ENCODE results near the gene CASP5. TPM values are rescaled to one million over a fixed set of nuclear protein-coding genes. Genes with fewer than 3 reads are reported as not detected.
"Not testable (repeated sequence)": the region's sequence is repeated elsewhere in the genome, so short reads cannot be mapped to it uniquely, and the experiment has no call there.

CASP5 gene
- polyA plus RNA-seq, 2 of the 4 experiments (the other 2 are of a cell fraction): not detected

DNA sequence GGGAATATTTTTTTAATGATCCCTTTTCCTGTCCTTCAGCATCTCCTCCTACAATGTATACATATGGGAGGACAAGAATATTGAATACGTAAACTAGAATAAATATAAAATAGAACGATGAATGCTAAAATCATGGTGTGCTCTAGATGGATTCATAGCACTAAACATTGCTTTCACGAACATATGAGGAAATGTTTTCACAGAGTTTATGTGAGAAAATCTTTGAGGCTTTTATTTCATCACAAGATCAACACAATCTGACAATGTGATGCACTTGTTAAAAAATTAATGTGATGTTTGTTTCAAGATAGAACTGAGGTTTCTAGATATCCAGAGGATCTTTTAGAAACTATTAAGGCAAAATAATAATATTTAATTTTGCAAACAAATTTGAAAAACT lies 19.2 kb upstream of the CASP5 start:
- ChIA-PET CTCF (no interaction called here), POLR2A (no interaction called here)
- TF ChIP-seq SMC3 (IDR thresholded peaks at IDR 0.05): no peak
- 83% methylated on average over 3 of the region's 3 CpGs for WGBS (ENCODE audit: missing lambda C conversion rate)
- Histone ChIP-seq H3K4me3 (no peak overlapping the region), H3K4me1 (peaks cover 7% of the 10 kb centered on the region), H3K27ac (no peak overlapping the region), H3K4me2 (no peak overlapping the region), H3K9me3 (no peaks in the 10 kb centered on the region; the same call in 2 of the 3 replicates)
- FAIRE-seq (no peak), DNase-seq (ENCODE audit: low read depth in 1 of 2, low spot score in 1 of 2) (no peak), ATAC-seq (no peak)

DNA sequence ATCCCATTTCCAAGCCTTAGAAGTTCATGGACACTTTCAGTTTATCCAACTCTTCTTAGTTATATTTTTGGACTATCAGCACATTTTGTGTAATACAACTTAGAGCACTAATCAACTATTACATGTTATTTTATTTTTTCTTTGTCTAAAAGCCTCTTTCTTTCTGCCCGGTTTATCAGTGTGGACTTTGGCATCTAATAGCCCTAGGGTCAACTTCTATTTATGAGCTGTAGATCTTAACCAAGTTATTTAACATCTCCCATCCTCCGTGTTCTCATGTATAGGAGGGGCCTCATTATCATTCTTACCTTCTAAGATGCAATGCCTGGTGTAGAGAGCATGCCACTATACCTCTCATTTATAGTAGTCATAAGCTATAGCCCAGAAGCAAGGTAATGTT lies 17.7 kb upstream of the CASP5 start:
- no peak for FAIRE-seq
- H3K4me3 ChIP-seq: no peak overlapping the region
- CTCF ChIA-PET: no interaction called here
- no peak overlapping the region for H3K4me2 ChIP-seq
- H3K9me3 ChIP-seq: no peaks in the 10 kb centered on the region; the same call in 2 of the 3 replicates
- no peaks in the 10 kb centered on the region for H3K4me1 ChIP-seq
- H3K27ac ChIP-seq: no peak overlapping the region
- 60% methylated on average over 2 of the region's 2 CpGs for WGBS (ENCODE audit: missing lambda C conversion rate)
- no peak for ATAC-seq
- POLR2A ChIA-PET: no interaction called here
- no peak for TF ChIP-seq GATA3 (IDR thresholded peaks at IDR 0.05; ENCODE audit: borderline replicate concordance)
- TF ChIP-seq POLR2A (IDR thresholded peaks at IDR 0.05; ENCODE audit: low read length): no peak
- no peak for TF ChIP-seq ZFP36 (IDR thresholded peaks at IDR 0.05; ENCODE audit: borderline replicate concordance, partially characterized antibody)
- no peak for TF ChIP-seq PHF8 (IDR thresholded peaks at IDR 0.05; ENCODE audit: borderline replicate concordance, low read depth)
- TF ChIP-seq EHF (CRISPR knock-in tag; IDR thresholded peaks at IDR 0.05): no peak
- TF ChIP-seq ZSCAN20 (CRISPR knock-in tag; IDR thresholded peaks at IDR 0.05): no peak
- TF ChIP-seq POLR2AphosphoS2 (conservative IDR thresholded peaks at IDR 0.05; ENCODE audit: low read length): no peak
- TF ChIP-seq, protein P1, sequence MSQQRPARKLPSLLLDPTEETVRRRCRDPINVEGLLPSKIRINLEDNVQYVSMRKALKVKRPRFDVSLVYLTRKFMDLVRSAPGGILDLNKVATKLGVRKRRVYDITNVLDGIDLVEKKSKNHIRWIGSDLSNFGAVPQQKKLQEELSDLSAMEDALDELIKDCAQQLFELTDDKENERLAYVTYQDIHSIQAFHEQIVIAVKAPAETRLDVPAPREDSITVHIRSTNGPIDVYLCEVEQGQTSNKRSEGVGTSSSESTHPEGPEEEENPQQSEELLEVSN (IDR thresholded peaks at IDR 0.05; ENCODE audit: borderline replicate concordance, low read depth): no peak
- no peak for TF ChIP-seq HEYL (CRISPR knock-in tag; IDR thresholded peaks at IDR 0.05)
- no peak for TF ChIP-seq HDAC2 (IDR thresholded peaks at IDR 0.05)
- no peak for TF ChIP-seq NR3C1 (IDR thresholded peaks at IDR 0.05)
- TF ChIP-seq, protein P2, sequence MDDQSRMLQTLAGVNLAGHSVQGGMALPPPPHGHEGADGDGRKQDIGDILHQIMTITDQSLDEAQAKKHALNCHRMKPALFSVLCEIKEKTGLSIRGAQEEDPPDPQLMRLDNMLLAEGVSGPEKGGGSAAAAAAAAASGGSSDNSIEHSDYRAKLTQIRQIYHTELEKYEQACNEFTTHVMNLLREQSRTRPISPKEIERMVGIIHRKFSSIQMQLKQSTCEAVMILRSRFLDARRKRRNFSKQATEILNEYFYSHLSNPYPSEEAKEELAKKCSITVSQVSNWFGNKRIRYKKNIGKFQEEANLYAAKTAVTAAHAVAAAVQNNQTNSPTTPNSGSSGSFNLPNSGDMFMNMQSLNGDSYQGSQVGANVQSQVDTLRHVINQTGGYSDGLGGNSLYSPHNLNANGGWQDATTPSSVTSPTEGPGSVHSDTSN (IDR thresholded peaks at IDR 0.05): no peak
- TF ChIP-seq, protein P3, sequence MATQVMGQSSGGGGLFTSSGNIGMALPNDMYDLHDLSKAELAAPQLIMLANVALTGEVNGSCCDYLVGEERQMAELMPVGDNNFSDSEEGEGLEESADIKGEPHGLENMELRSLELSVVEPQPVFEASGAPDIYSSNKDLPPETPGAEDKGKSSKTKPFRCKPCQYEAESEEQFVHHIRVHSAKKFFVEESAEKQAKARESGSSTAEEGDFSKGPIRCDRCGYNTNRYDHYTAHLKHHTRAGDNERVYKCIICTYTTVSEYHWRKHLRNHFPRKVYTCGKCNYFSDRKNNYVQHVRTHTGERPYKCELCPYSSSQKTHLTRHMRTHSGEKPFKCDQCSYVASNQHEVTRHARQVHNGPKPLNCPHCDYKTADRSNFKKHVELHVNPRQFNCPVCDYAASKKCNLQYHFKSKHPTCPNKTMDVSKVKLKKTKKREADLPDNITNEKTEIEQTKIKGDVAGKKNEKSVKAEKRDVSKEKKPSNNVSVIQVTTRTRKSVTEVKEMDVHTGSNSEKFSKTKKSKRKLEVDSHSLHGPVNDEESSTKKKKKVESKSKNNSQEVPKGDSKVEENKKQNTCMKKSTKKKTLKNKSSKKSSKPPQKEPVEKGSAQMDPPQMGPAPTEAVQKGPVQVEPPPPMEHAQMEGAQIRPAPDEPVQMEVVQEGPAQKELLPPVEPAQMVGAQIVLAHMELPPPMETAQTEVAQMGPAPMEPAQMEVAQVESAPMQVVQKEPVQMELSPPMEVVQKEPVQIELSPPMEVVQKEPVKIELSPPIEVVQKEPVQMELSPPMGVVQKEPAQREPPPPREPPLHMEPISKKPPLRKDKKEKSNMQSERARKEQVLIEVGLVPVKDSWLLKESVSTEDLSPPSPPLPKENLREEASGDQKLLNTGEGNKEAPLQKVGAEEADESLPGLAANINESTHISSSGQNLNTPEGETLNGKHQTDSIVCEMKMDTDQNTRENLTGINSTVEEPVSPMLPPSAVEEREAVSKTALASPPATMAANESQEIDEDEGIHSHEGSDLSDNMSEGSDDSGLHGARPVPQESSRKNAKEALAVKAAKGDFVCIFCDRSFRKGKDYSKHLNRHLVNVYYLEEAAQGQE (IDR thresholded peaks at IDR 0.05): no peak
- DNase-seq (ENCODE audit: low read depth in 1 of 2, low spot score in 1 of 2): no peak

DNA sequence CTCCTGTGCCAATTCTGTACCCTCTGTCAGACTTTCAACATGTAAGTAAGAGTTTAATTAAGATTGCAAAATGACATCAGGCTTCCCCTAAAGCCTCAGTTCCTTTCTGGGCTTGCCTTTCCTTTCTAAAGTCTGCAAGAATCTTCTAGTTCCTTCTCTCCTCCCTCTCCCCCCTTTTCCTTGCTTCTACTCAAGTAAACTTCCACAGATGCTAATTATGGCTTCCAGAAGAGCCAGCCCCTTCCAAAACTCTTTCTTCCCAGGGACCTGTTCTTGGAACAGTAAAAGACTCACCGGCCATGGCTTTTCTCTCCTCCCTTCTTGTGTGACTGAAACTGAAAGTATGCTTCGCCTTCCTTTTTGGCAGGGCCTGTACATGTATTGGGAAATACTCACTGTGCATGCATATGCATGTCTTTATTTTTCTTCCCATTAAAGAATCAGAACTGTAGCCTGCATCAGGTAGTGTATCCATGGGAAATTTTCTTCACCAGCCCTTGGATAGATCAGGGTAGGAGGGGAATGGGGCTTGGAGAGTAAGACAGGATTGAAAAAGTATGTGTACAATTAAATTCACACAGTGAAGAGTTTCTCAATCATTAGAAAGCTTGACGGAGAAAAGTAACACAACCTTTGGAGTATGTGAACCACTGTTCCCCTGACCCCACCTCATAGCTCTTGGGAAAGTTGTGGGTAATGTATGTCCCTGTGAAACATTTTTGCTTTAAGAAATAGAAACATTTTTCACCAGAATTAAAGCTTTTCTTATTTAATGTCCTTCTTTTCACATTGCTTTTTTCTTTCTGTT lies 12.0 kb upstream of the CASP5 start, which contains the start of gene CASP1:
TSS of gene CASP1 (minus strand) at position 332 of the 808 bp plus-strand sequence. CDS start at position 301, 31 bp downstream.
- H3K9me3 ChIP-seq: no peaks in the 10 kb centered on the region; the same call in 2 of the 3 replicates
- WGBS (ENCODE audit: missing lambda C conversion rate): 51% methylated on average over 3 of the region's 3 CpGs
- no peak within 1 kb of the TSS for H3K27ac ChIP-seq
- ChIA-PET POLR2A (no interaction called here), CTCF (no interaction called here)
- no peaks in the 10 kb centered on the region for H3K4me1 ChIP-seq
- H3K4me2 ChIP-seq: peak within 1 kb of the TSS; percentile 10; the same call in 1 of the 3 replicates
- DNase-seq (ENCODE audit: low read depth in 1 of 2, low spot score in 1 of 2) (no peak), ATAC-seq (no peak), FAIRE-seq (no peak)
- TF ChIP-seq, protein P4, sequence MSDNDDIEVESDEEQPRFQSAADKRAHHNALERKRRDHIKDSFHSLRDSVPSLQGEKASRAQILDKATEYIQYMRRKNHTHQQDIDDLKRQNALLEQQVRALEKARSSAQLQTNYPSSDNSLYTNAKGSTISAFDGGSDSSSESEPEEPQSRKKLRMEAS (IDR thresholded peaks at IDR 0.05): no peak
- TF ChIP-seq, protein P5, sequence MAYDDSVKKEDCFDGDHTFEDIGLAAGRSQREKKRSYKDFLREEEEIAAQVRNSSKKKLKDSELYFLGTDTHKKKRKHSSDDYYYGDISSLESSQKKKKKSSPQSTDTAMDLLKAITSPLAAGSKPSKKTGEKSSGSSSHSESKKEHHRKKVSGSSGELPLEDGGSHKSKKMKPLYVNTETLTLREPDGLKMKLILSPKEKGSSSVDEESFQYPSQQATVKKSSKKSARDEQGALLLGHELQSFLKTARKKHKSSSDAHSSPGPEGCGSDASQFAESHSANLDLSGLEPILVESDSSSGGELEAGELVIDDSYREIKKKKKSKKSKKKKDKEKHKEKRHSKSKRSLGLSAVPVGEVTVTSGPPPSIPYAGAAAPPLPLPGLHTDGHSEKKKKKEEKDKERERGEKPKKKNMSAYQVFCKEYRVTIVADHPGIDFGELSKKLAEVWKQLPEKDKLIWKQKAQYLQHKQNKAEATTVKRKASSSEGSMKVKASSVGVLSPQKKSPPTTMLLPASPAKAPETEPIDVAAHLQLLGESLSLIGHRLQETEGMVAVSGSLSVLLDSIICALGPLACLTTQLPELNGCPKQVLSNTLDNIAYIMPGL (CRISPR knock-in tag; IDR thresholded peaks at IDR 0.05; ENCODE audit: borderline replicate concordance): no peak
- TF ChIP-seq JUN (IDR thresholded peaks at IDR 0.05) (no peak), BHLHE40 (IDR thresholded peaks at IDR 0.05; ENCODE audit: low read depth, low read length) (no peak)
- no peak within 1 kb of the TSS for H3K4me3 ChIP-seq

DNA sequence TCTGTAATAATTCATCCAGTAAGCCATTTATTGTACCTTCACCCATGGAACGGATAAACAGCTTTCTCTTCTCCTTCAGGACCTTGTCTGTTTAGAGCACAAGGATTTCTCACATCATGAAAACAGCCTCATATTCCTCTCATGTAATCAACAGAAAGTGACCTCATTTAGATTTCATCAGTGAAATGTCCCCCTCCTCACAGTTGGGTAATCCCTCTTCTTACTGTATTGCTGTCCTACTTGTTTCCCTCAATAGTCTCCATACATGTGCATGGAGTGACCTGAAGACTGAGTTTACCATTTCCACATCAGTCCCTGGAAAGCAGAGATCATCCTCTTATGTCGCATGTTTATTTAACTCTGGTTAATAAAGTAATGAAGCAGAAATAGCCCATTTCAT lies 11.4 kb upstream of the CASP5 start:
- CTCF ChIA-PET; H3K9me3 ChIP-seq; POLR2A ChIA-PET; DNase-seq (ENCODE audit: low read depth in 1 of 2, low spot score in 1 of 2); FAIRE-seq; H3K4me2 ChIP-seq; ATAC-seq; H3K4me3 ChIP-seq; H3K4me1 ChIP-seq; H3K27ac ChIP-seq: not testable (repeated sequence)
- 87% methylated on average over 2 of the region's 2 CpGs for WGBS (ENCODE audit: missing lambda C conversion rate)

Measured in A549 (cell line).